Measurements from ENCODE around the gene INPP5F.

DNA sequence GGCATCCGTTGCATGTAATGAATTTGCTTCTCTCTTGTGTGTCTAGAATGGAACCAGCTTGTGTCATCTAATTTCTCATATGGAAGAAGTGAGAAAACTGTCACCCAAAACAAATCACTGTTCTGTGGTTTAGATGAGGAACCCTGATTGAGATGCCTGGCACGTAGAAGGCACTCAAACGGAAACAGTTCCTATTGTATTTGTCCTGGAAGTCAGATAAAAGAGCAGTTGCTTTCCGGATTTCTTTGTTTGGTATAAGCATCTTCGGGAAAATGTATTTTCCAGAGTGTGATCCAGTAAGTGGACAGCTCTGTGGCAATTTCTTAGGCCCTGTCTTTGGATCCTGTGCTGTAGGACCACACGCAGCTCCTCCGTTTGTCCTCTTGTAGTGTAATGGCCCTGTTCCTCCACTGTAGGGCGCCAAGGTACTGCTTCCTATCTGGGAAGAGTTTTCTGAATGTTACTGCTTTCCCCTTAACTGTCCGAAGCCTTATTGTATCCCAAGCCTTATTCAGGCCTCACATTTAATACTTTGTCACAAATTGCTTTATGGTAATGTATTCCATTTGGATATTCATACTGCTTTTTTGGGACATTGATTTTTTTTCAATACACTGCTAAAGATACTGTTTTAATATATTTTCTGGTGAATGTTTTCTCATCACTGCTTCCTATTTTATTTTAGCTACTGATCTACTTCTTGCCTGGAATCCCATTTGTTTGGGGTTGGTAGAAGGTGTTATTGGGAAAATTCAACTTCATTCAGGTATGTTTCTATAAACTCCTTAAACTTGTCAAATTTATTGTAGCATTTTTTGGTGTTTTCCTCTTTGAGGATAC is 24.8 kb downstream of the INPP5F start:
- no peak for TF ChIP-seq EP300 (IDR thresholded peaks at IDR 0.05)
- TF ChIP-seq, protein P1, sequence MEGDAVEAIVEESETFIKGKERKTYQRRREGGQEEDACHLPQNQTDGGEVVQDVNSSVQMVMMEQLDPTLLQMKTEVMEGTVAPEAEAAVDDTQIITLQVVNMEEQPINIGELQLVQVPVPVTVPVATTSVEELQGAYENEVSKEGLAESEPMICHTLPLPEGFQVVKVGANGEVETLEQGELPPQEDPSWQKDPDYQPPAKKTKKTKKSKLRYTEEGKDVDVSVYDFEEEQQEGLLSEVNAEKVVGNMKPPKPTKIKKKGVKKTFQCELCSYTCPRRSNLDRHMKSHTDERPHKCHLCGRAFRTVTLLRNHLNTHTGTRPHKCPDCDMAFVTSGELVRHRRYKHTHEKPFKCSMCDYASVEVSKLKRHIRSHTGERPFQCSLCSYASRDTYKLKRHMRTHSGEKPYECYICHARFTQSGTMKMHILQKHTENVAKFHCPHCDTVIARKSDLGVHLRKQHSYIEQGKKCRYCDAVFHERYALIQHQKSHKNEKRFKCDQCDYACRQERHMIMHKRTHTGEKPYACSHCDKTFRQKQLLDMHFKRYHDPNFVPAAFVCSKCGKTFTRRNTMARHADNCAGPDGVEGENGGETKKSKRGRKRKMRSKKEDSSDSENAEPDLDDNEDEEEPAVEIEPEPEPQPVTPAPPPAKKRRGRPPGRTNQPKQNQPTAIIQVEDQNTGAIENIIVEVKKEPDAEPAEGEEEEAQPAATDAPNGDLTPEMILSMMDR (IDR thresholded peaks at IDR 0.05) = peak; percentile 79 to 93 (median 91)

Data from gastroesophageal sphincter (tissue), 3 donors.